Astrocyte (in vitro differentiated cells and primary cell): Measurements from ENCODE around the gene DLGAP1.

Experiments used
- EZH2 ChIP-seq: IDR thresholded peaks from 2 replicates; pipeline ENCODE4 v1.6.1; 2012; ENCODE audit warnings: mild to moderate bottlenecking, low read length, inconsistent platforms; ENCODE audit not compliant: insufficient read depth
- TF ChIP-seq, protein P1 (sequence below): IDR thresholded peaks from 2 replicates; pipeline ENCODE4 v1.5.1; 2011; ENCODE audit warnings: low read depth, mild to moderate bottlenecking, inconsistent platforms, low read length, moderate library complexity; ENCODE audit not compliant: insufficient read depth

DNA sequence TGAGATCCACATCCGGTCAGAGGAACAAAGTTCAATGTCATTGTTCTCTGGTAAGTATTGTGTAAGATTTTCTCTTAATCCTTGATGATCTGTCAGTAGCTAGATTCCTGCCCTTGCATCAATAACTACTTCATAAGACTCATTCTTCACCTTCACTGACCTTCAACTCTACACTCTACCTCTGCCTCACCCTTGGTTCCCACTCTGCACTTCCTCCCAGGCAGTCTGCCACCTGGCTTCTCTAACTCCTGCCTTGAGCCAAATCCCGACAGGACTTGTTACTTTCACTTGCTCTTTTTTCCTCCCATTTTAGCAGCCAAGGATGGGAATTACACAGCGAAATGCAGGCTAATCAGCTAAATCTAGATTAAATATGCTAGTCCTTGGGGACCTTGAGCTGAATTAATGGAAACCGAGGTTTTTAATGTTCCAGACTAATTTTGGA, 190.7 kb downstream of the DLGAP1 start:
- TF ChIP-seq EZH2 = no peak
- TF ChIP-seq, protein P1, sequence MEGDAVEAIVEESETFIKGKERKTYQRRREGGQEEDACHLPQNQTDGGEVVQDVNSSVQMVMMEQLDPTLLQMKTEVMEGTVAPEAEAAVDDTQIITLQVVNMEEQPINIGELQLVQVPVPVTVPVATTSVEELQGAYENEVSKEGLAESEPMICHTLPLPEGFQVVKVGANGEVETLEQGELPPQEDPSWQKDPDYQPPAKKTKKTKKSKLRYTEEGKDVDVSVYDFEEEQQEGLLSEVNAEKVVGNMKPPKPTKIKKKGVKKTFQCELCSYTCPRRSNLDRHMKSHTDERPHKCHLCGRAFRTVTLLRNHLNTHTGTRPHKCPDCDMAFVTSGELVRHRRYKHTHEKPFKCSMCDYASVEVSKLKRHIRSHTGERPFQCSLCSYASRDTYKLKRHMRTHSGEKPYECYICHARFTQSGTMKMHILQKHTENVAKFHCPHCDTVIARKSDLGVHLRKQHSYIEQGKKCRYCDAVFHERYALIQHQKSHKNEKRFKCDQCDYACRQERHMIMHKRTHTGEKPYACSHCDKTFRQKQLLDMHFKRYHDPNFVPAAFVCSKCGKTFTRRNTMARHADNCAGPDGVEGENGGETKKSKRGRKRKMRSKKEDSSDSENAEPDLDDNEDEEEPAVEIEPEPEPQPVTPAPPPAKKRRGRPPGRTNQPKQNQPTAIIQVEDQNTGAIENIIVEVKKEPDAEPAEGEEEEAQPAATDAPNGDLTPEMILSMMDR = no peak
